Activated CD4-positive, alpha-beta T cell treated with anti-CD3 and anti-CD28 coated beads, Interleukin-2, amount 10 ng/mL, durations not matched to agents 7 days and 5 days (primary cell): ENCODE results near the gene NUDT8. TPM values are rescaled to one million over a fixed set of nuclear protein-coding genes. Genes with fewer than 3 reads are reported as not detected.
"Not testable (repeated sequence)": the region's sequence is repeated elsewhere in the genome, so short reads cannot be mapped to it uniquely, and the experiment has no call there.

Experiments
- CTCF ChIA-PET: fragments of 350-600 bp; sonication (Branson Sonifier 250); formaldehyde crosslinking; loops from one replicate; lab custom pipeline; 2021; ENCODE audit warnings: antibody characterized with exemption; lab: Charles Lee
- POLR2A ChIA-PET: fragments of 350-600 bp; sonication (Branson Sonifier 250); formaldehyde crosslinking; loops from one replicate; lab custom pipeline; 2021; ENCODE audit warnings: antibody characterized with exemption; lab: Charles Lee
- DNase-seq: peaks from one replicate; pipeline ENCODE4 v3.0.0-alpha.2; 2020
- H3K27ac Mint-ChIP-seq: one replicate; pipeline ENCODE4 v1.8.0; 2021; ENCODE audit warnings: mild to moderate bottlenecking, moderate library complexity, mixed read lengths
- H3K27me3 Mint-ChIP-seq: one replicate; pipeline ENCODE4 v1.8.0; 2021; ENCODE audit warnings: mixed read lengths
- H3K36me3 Mint-ChIP-seq: one replicate; pipeline ENCODE4 v1.8.0; 2021; ENCODE audit warnings: low read depth, mixed read lengths
- H3K4me1 Mint-ChIP-seq: one replicate; pipeline ENCODE4 v1.8.0; 2021; ENCODE audit warnings: mixed read lengths
- H3K4me3 Mint-ChIP-seq: one replicate; pipeline ENCODE4 v1.8.0; 2021; ENCODE audit warnings: mild to moderate bottlenecking, moderate library complexity, mixed read lengths
- H3K9me3 Mint-ChIP-seq: one replicate; pipeline ENCODE4 v1.8.0; 2021; ENCODE audit warnings: mixed read lengths
- total RNA-seq, 2 experiments: library from RNA; stranded (reverse); gene quantifications; one replicate each; pipeline ENCODE4 v1.2.3, GENCODE V29; 2021

The NUDT8 gene
- total RNA-seq, 2 experiments from 2014 or later, result 7.3 to 8.8 TPM

GRCh38 chr11:67665541-67666302 is 36.0 kb upstream of the NUDT8 start:
- CTCF ChIA-PET, result no interaction called here
- H3K4me1 Mint-ChIP-seq, result no peaks in the 10 kb centered on the region

GRCh38 chr11:67664696-67665540 is 35.2 kb upstream of the NUDT8 start:
- Mint-ChIP-seq H3K4me3 (no peak overlapping the region), H3K27me3 (no peaks in the 10 kb centered on the region), H3K9me3 (no peaks in the 10 kb centered on the region), H3K27ac (no peak overlapping the region), H3K36me3 (no peaks in the 10 kb centered on the region), H3K4me1 (no peaks in the 10 kb centered on the region)
- CTCF ChIA-PET, result interaction anchor here (1.0 kb wide), 1 partner anchor 36 kb away, joined by 3 read pairs; the partner anchor contains the start of gene NUDT8
- POLR2A ChIA-PET, result no interaction called here
- DNase-seq, result no peak

More at GRCh38 chr11:67665541-67666302, 36.0 kb upstream of the NUDT8 start:
- Mint-ChIP-seq H3K27ac (no peak overlapping the region), H3K9me3 (no peaks in the 10 kb centered on the region), H3K4me3 (no peak overlapping the region), H3K27me3 (no peaks in the 10 kb centered on the region), H3K36me3 (no peaks in the 10 kb centered on the region)
- DNase-seq, result no peak
- POLR2A ChIA-PET, result no interaction called here

- no peak overlapping the region for H3K27ac Mint-ChIP-seq
- no peak overlapping the region for H3K4me3 Mint-ChIP-seq
- DNase-seq, result no peak
- POLR2A ChIA-PET, result no interaction called here
- H3K4me1 Mint-ChIP-seq, result no peaks in the 10 kb centered on the region
- no peaks in the 10 kb centered on the region for H3K9me3 Mint-ChIP-seq
- H3K36me3 Mint-ChIP-seq, result no peaks in the 10 kb centered on the region
- no peaks in the 10 kb centered on the region for H3K27me3 Mint-ChIP-seq
- CTCF ChIA-PET, result interaction anchor here (1.0 kb wide), 1 partner anchor 35 kb away, joined by 3 read pairs; the partner anchor contains the start of gene NUDT8
Measured at GRCh38 chr11:67664213-67664585, 34.5 kb upstream of the NUDT8 start.

GRCh38 chr11:67663532-67664212 is 33.9 kb upstream of the NUDT8 start:
- Mint-ChIP-seq H3K27me3 (no peaks in the 10 kb centered on the region), H3K4me1 (no peaks in the 10 kb centered on the region), H3K27ac (no peak overlapping the region), H3K9me3 (no peaks in the 10 kb centered on the region), H3K36me3 (no peaks in the 10 kb centered on the region), H3K4me3 (no peak overlapping the region)
- no peak for DNase-seq
- ChIA-PET CTCF (interaction anchor here (2.0 kb wide), 1 partner anchor 13 kb away, joined by 7 read pairs; the partner anchor contains the start of gene ACY3), POLR2A (no interaction called here)

GRCh38 chr11:67662835-67663531 is 33.2 kb upstream of the NUDT8 start:
- DNase-seq, result no peak
- H3K4me3 Mint-ChIP-seq, result no peak overlapping the region
- H3K4me1 Mint-ChIP-seq, result no peaks in the 10 kb centered on the region
- no peaks in the 10 kb centered on the region for H3K36me3 Mint-ChIP-seq
- CTCF ChIA-PET, result interaction anchor here (1.6 to 2.0 kb wide), 2 partner anchors 12 to 33 kb away, joined by 4 to 7 read pairs; partner anchors contain the start of genes ACY3 and NUDT8
- H3K27ac Mint-ChIP-seq, result no peak overlapping the region
- no peaks in the 10 kb centered on the region for H3K9me3 Mint-ChIP-seq
- no peaks in the 10 kb centered on the region for H3K27me3 Mint-ChIP-seq
- POLR2A ChIA-PET, result no interaction called here

- CTCF ChIA-PET, result interaction anchor here (1.6 to 2.0 kb wide), 2 partner anchors 11 to 32 kb away, joined by 4 to 7 read pairs; partner anchors contain the start of genes ACY3 and NUDT8
- Mint-ChIP-seq H3K4me1 (peaks cover 3% of the 10 kb centered on the region), H3K9me3 (no peaks in the 10 kb centered on the region), H3K36me3 (no peaks in the 10 kb centered on the region), H3K4me3 (no peak overlapping the region), H3K27me3 (no peaks in the 10 kb centered on the region), H3K27ac (no peak overlapping the region)
- POLR2A ChIA-PET, result no interaction called here
- DNase-seq, result no peak
Measured at GRCh38 chr11:67662142-67662834, 32.6 kb upstream of the NUDT8 start.

GRCh38 chr11:67660752-67661151 is 31.0 kb upstream of the NUDT8 start:
- DNase-seq, POLR2A ChIA-PET: not testable (repeated sequence)
- CTCF ChIA-PET, result interaction anchor here (4.2 kb wide), 1 partner anchor 31 kb away, joined by 30 read pairs; the partner anchor contains the start of gene NUDT8

GRCh38 chr11:67659651-67660165 is 30.0 kb upstream of the NUDT8 start:
- H3K4me1 Mint-ChIP-seq, DNase-seq, H3K27me3 Mint-ChIP-seq, H3K4me3 Mint-ChIP-seq, H3K27ac Mint-ChIP-seq, H3K36me3 Mint-ChIP-seq, H3K9me3 Mint-ChIP-seq, POLR2A ChIA-PET: not testable (repeated sequence)
- CTCF ChIA-PET, result interaction anchor here (0.6 to 4.2 kb wide), 6 partner anchors 11 to 317 kb away, joined by 3 to 30 read pairs (median 4); partner anchors contain the start of gene NUDT8

More at GRCh38 chr11:67660752-67661151, 31.0 kb upstream of the NUDT8 start:
- not testable (repeated sequence) for H3K9me3 Mint-ChIP-seq, H3K4me1 Mint-ChIP-seq, H3K4me3 Mint-ChIP-seq, H3K36me3 Mint-ChIP-seq, H3K27ac Mint-ChIP-seq, H3K27me3 Mint-ChIP-seq

- Mint-ChIP-seq H3K9me3 (peaks cover 2% of the 10 kb centered on the region), H3K27me3 (peaks cover 5% of the 10 kb centered on the region), H3K27ac (no peak overlapping the region), H3K4me1 (peaks cover 7% of the 10 kb centered on the region), H3K36me3 (peaks cover 3% of the 10 kb centered on the region), H3K4me3 (no peak overlapping the region)
- no peak for DNase-seq
- ChIA-PET CTCF (interaction anchor here (1.6 to 4.2 kb wide), 2 partner anchors 27 to 43 kb away, joined by 5 to 30 read pairs; partner anchors contain the start of gene NUDT8), POLR2A (no interaction called here)
Measured at GRCh38 chr11:67657300-67657699, 27.6 kb upstream of the NUDT8 start.

GRCh38 chr11:67656278-67656922 is 26.7 kb upstream of the NUDT8 start:
- H3K36me3 Mint-ChIP-seq, result peaks cover 3% of the 10 kb centered on the region
- ChIA-PET POLR2A (no interaction called here), CTCF (interaction anchor here (0.6 kb wide), 1 partner anchor 299 kb away, joined by 3 read pairs; no protein-coding TSS in a partner anchor)
- H3K27me3 Mint-ChIP-seq, result peaks cover 5% of the 10 kb centered on the region
- no peak overlapping the region for H3K27ac Mint-ChIP-seq
- peaks cover 7% of the 10 kb centered on the region for H3K4me1 Mint-ChIP-seq
- DNase-seq, result no peak
- no peak overlapping the region for H3K4me3 Mint-ChIP-seq
- H3K9me3 Mint-ChIP-seq, result peaks cover 2% of the 10 kb centered on the region

- CTCF ChIA-PET, result interaction anchor here (0.6 to 1.6 kb wide), 2 partner anchors 24 to 63 kb away, joined by 3 to 4 read pairs; no protein-coding TSS in a partner anchor
- no peak overlapping the region for H3K4me3 Mint-ChIP-seq
Measured at GRCh38 chr11:67654225-67654624, 24.5 kb upstream of the NUDT8 start.

More at GRCh38 chr11:67654225-67654624, 24.5 kb upstream of the NUDT8 start:
- Mint-ChIP-seq H3K4me1 (peaks cover 22% of the 10 kb centered on the region), H3K9me3 (peaks cover 2% of the 10 kb centered on the region), H3K27ac (no peak overlapping the region), H3K36me3 (peaks cover 3% of the 10 kb centered on the region), H3K27me3 (peaks cover 7% of the 10 kb centered on the region)
- DNase-seq, result no peak
- POLR2A ChIA-PET, result no interaction called here
